Glomerular endothelial cell (primary cell): Measurements from ENCODE around the gene USP35. TPM values are rescaled to one million over a fixed set of nuclear protein-coding genes. Genes with fewer than 3 reads are reported as not detected.

Experiments used
- DNase-seq: peaks from one replicate; pipeline ENCODE4 v3.0.0-alpha.2; 2011; ENCODE audit warnings: low read depth, low spot score; ENCODE audit errors: extremely low read depth
- total RNA-seq: library from RNA; depleted of rRNA; stranded (reverse); fragments of >200 nt; gene quantifications from 2 replicates; pipeline ENCODE4 v1.2.3, GENCODE V29; 2015

The USP35 gene
- total RNA-seq, 1 donor from 2014 or later: 12.5 TPM

GRCh38 chr11:78259777-78260487, 71.2 kb downstream of the USP35 start:
- DNase-seq: no peak

GRCh38 chr11:78261367-78261766, 72.6 kb downstream of the USP35 start:
- no peak for DNase-seq

GRCh38 chr11:78261828-78262227, 73.1 kb downstream of the USP35 start:
- DNase-seq: no peak

- no peak for DNase-seq
These were observed 73.5 kb downstream of the USP35 start for GRCh38 chr11:78262238-78262637.

- no peak for DNase-seq
These were observed 74.0 kb downstream of the USP35 start for GRCh38 chr11:78262691-78263090.

Other genes with a start within 250 kb of the USP35 start
- gene INTS4, start 194.3 kb upstream of the USP35 start, total RNA-seq: 22.3 and 23.7 TPM in 2 replicates
- 0.58 and 2.0 TPM in 2 replicates for gene KCTD14, start 165.6 kb upstream of the USP35 start, total RNA-seq
- gene THRSP, start 125.1 kb upstream of the USP35 start, total RNA-seq: not detected in 2 replicates
- 82.0 and 122 TPM in 2 replicates for gene NDUFC2, start 109.1 kb upstream of the USP35 start, total RNA-seq
- gene ALG8, start 49.3 kb upstream of the USP35 start, total RNA-seq: 20.1 and 25.8 TPM in 2 replicates
- 11.8 and 18.1 TPM in 2 replicates for gene KCTD21, start 293 bp upstream of the USP35 start, total RNA-seq
- gene GAB2, start 228.9 kb downstream of the USP35 start, total RNA-seq: 22.3 and 33.2 TPM in 2 replicates